TTC549 (cell line): ENCODE measurements around the gene SPNS2.
"Not testable (repeated sequence)": the region's sequence is repeated elsewhere in the genome, so short reads cannot be mapped to it uniquely, and the experiment has no call there.

Experiments
- FAIRE-seq: peaks from 2 replicates; lab custom pipeline; 2012; peaks lifted over from hg19 to GRCh38; lab: Jason Lieb, UNC

SPNS2 gene

GRCh38 chr17:4572131-4572530, 73.5 kb downstream of the SPNS2 start:
- no peak for FAIRE-seq

GRCh38 chr17:4573115-4573514, 74.4 kb downstream of the SPNS2 start:
- no peak for FAIRE-seq

- no peak for FAIRE-seq
Measured at GRCh38 chr17:4573669-4574068, 75.0 kb downstream of the SPNS2 start.

- no peak for FAIRE-seq
Measured at GRCh38 chr17:4574448-4575045, 75.9 kb downstream of the SPNS2 start.

- no peak for FAIRE-seq
Measured at GRCh38 chr17:4576161-4576558, 77.5 kb downstream of the SPNS2 start.

GRCh38 chr17:4576729-4577322, 78.1 kb downstream of the SPNS2 start:
- no peak for FAIRE-seq

GRCh38 chr17:4577386-4577993, 78.8 kb downstream of the SPNS2 start:
- FAIRE-seq = no peak

- not testable (repeated sequence) for FAIRE-seq
Measured at GRCh38 chr17:4578349-4578748, 79.7 kb downstream of the SPNS2 start.

GRCh38 chr17:4579678-4580077, 81.0 kb downstream of the SPNS2 start:
- no peak for FAIRE-seq

- no peak for FAIRE-seq
Measured at GRCh38 chr17:4580291-4580690, 81.6 kb downstream of the SPNS2 start.

GRCh38 chr17:4582101-4582501, 83.4 kb downstream of the SPNS2 start:
- no peak for FAIRE-seq

GRCh38 chr17:4582691-4583090, 84.0 kb downstream of the SPNS2 start:
- no peak for FAIRE-seq

GRCh38 chr17:4583206-4583605, 84.5 kb downstream of the SPNS2 start:
- FAIRE-seq = no peak

GRCh38 chr17:4583782-4584100, 85.1 kb downstream of the SPNS2 start:
- FAIRE-seq = no peak

GRCh38 chr17:4584101-4584916, 85.6 kb downstream of the SPNS2 start, which contains the start of gene SMTNL2:
Gene SMTNL2, plus strand, starts transcription at chr17:4584529. Its CDS starts 77 bp downstream, at chr17:4584606.
- FAIRE-seq = no peak

- FAIRE-seq = no peak
Measured at GRCh38 chr17:4584917-4585637, 86.4 kb downstream of the SPNS2 start.

- FAIRE-seq = no peak
Measured at GRCh38 chr17:4585638-4585994, 86.9 kb downstream of the SPNS2 start.

GRCh38 chr17:4586043-4586442, 87.4 kb downstream of the SPNS2 start:
- no peak for FAIRE-seq

- FAIRE-seq = no peak
Measured at GRCh38 chr17:4587195-4587594, 88.5 kb downstream of the SPNS2 start.

GRCh38 chr17:4587803-4588202, 89.1 kb downstream of the SPNS2 start:
- no peak for FAIRE-seq

- no peak for FAIRE-seq
Measured at GRCh38 chr17:4588391-4588790, 89.7 kb downstream of the SPNS2 start.
